GM18505 (cell line): ENCODE measurements around the gene ASB16.

ENCODE experiments used
- ATAC-seq: cut with Tn5 transposase; IDR thresholded peaks from one replicate; pipeline ENCODE4 v1.9.1; 2021; ENCODE audit not compliant: unreplicated experiment
- POLR2A ChIP-seq: IDR thresholded peaks from 4 replicates; pipeline ENCODE4 v1.6.1; 2011; ENCODE audit warnings: borderline replicate concordance; ENCODE audit not compliant: insufficient read depth, insufficient read length; ENCODE audit errors: extremely low read depth

The ASB16 gene

GRCh38 chr17:44167181-44167861 lies 3.2 kb upstream of the ASB16 start:
- ATAC-seq, result no peak
- no peak for TF ChIP-seq POLR2A

- TF ChIP-seq POLR2A, result no peak
- ATAC-seq, result no peak
Measured at GRCh38 chr17:44170135-44170498, 387 bp upstream of the ASB16 start.

GRCh38 chr17:44171931-44172455 lies 1.5 kb downstream of the ASB16 start:
- ATAC-seq, result no peak
- TF ChIP-seq POLR2A, result no peak

- no peak for TF ChIP-seq POLR2A
- ATAC-seq, result no peak
Measured at GRCh38 chr17:44174427-44174826, 3.9 kb downstream of the ASB16 start.

GRCh38 chr17:44176257-44176656 lies 5.8 kb downstream of the ASB16 start:
- no peak for ATAC-seq
- no peak for TF ChIP-seq POLR2A

GRCh38 chr17:44176671-44177501 lies 6.4 kb downstream of the ASB16 start:
- ATAC-seq, result no peak

GRCh38 chr17:44177640-44178039 lies 7.1 kb downstream of the ASB16 start:
- ATAC-seq, result no peak
- no peak for TF ChIP-seq POLR2A

More at GRCh38 chr17:44176671-44177501, 6.4 kb downstream of the ASB16 start:
- TF ChIP-seq POLR2A, result no peak

- no peak for ATAC-seq
- TF ChIP-seq POLR2A, result no peak
Measured at GRCh38 chr17:44178133-44178532, 7.6 kb downstream of the ASB16 start.

- ATAC-seq, result no peak
- TF ChIP-seq POLR2A, result no peak
Measured at GRCh38 chr17:44183024-44183423, 12.5 kb downstream of the ASB16 start.

- TF ChIP-seq POLR2A, result no peak
- ATAC-seq, result no peak
Measured at GRCh38 chr17:44184212-44184810, 13.8 kb downstream of the ASB16 start.

GRCh38 chr17:44186307-44187130 lies 16.0 kb downstream of the ASB16 start, which contains the start of gene TMUB2:
Gene TMUB2, plus strand, starts transcription at chr17:44186972. Its CDS starts 737 bp downstream, at chr17:44187709.
- peak; percentile 84 for ATAC-seq
- TF ChIP-seq POLR2A, result peak; percentile 94

- TF ChIP-seq POLR2A, result no peak
- peak; percentile 39 for ATAC-seq
Measured at GRCh38 chr17:44187131-44187899, 16.8 kb downstream of the ASB16 start.
